PC-9 (cell line): ENCODE data around the gene EBLN2. TPM values are rescaled to one million over a fixed set of nuclear protein-coding genes. Genes with fewer than 3 reads are reported as not detected.

Experiments used
- BruUV-seq: library from RNA; stranded (reverse); fragments of 400-500 nt; replicated peaks from 2 replicates; lab custom pipeline; 2021; lab: Mats Ljungman, UMichigan
- CTCF ChIA-PET: fragments of 300-600 bp; sonication (Branson Sonifier 250); formaldehyde crosslinking; loops from one replicate; lab custom pipeline; 2022; ENCODE audit warnings: antibody characterized with exemption; lab: Charles Lee
- POLR2A ChIA-PET: fragments of 300-600 bp; sonication (Branson Sonifier 250); formaldehyde crosslinking; loops from one replicate; lab custom pipeline; 2022; ENCODE audit warnings: antibody characterized with exemption; ENCODE audit not compliant: unreplicated experiment; lab: Charles Lee
- DNase-seq, 2 experiments: peaks; one replicate each; pipeline versions ENCODE4 v3.0.0 to v3.0.0-alpha.2; 2015 to 2022; ENCODE audit warnings: mixed read lengths in 1 of 2
- H2AFZ ChIP-seq: fragments of 200-600 bp; sonication (generic); 2 replicates; pipeline ENCODE4 v1.8.1; 2017; ENCODE audit warnings: antibody characterized with exemption
- H3F3A ChIP-seq: fragments of 200-600 bp; sonication (generic); 2 replicates; pipeline ENCODE4 v1.8.1; 2017; ENCODE audit warnings: antibody characterized with exemption, mild to moderate bottlenecking, low read depth; ENCODE audit not compliant: insufficient read depth
- H3K27ac ChIP-seq: fragments of 200-600 bp; sonication (generic); 2 replicates; pipeline ENCODE4 v1.6.1; 2016; ENCODE audit warnings: mixed run types
- H3K27me3 ChIP-seq: fragments of 200-600 bp; sonication (generic); 2 replicates; pipeline ENCODE4 v1.6.1; 2016; ENCODE audit warnings: low read depth, mixed run types; ENCODE audit not compliant: insufficient read depth
- H3K36me3 ChIP-seq: fragments of 200-600 bp; sonication (generic); 2 replicates; pipeline ENCODE4 v1.6.1; 2016; ENCODE audit warnings: low read depth, mixed run types
- H3K4me1 ChIP-seq: fragments of 200-600 bp; sonication (generic); replicated peaks from 2 replicates; pipeline ENCODE4 v1.6.1; 2016; ENCODE audit warnings: mixed run types; ENCODE audit not compliant: insufficient read depth
- H3K4me2 ChIP-seq: fragments of 200-600 bp; sonication (generic); 2 replicates; pipeline ENCODE4 v1.6.1; 2017; ENCODE audit warnings: mixed run types
- H3K4me3 ChIP-seq: fragments of 200-600 bp; sonication (generic); 2 replicates; pipeline ENCODE4 v1.6.1; 2016; ENCODE audit warnings: mixed run types
- H3K79me2 ChIP-seq: fragments of 200-600 bp; sonication (generic); 2 replicates; pipeline ENCODE4 v1.6.1; 2017; ENCODE audit warnings: low read depth, mixed run types
- H3K9me2 ChIP-seq: fragments of 200-600 bp; sonication (generic); 2 replicates; pipeline ENCODE4 v1.8.1; 2017; ENCODE audit warnings: mild to moderate bottlenecking; ENCODE audit not compliant: insufficient read depth
- H3K9me3 ChIP-seq: fragments of 200-600 bp; sonication (generic); 2 replicates; pipeline ENCODE4 v1.8.1; 2016; ENCODE audit warnings: low read depth; ENCODE audit not compliant: insufficient read depth
- H4K20me1 ChIP-seq: fragments of 200-600 bp; sonication (generic); 2 replicates; pipeline ENCODE4 v1.8.1; 2017; ENCODE audit not compliant: insufficient read depth
- EZH2 ChIP-seq: fragments of 200-600 bp; sonication (generic); IDR thresholded peaks from 2 replicates; pipeline ENCODE4 v1.8.0; 2017; ENCODE audit warnings: antibody characterized with exemption, low read depth
- intact Hi-C: fragments of 100-400 bp; cut with micrococcal nuclease; formaldehyde crosslinking; loops from one replicate; pipeline ENCODE4 v1.10.0; 2022; ENCODE audit not compliant: unreplicated experiment
- total RNA-seq: library from RNA; stranded (reverse); gene quantifications from 2 replicates; pipeline ENCODE4 v1.2.3, GENCODE V29; 2021
- TF ChIP-seq, protein P1 (sequence below): fragments of 200-600 bp; sonication (generic); conservative IDR thresholded peaks from 2 replicates; pipeline ENCODE4 v1.6.1; 2017; ENCODE audit warnings: mixed run types, antibody characterized with exemption, mild to moderate bottlenecking, moderate library complexity

The EBLN2 gene
- total RNA-seq, 1 experiment from 2014 or later = 5.5 TPM

DNA sequence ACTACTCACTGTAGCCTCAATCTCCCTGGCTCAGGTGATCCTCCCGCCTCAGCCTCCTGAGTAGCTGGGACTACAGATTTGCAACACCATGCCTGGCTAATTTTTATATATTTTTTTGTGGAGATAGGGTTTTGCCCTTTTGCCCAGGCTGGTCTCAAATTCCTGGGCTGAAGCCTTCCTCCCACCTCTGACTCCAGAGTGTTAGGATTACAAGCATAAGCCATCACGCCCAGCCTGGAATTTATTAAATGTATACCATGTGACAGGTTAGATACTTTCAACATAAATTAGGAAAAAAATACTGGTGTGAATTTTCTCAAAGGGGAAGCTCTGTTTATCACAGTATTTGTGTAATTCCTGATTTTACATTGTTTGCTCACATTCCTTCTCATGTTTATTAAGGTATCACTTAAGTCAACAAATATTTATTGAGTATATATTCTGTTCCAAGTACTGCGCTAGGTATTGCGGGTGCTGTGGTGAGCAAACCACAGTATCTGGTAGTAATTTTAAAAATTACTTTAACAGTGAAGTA lies 40.1 kb upstream of the EBLN2 start:
- H3K4me1 ChIP-seq = peaks cover 22% of the 10 kb centered on the region
- no peak overlapping the region for H3K4me3 ChIP-seq
- H3K27me3 ChIP-seq = no peaks in the 10 kb centered on the region
- H3K27ac ChIP-seq = no peak overlapping the region
- no peak overlapping the region for H3K4me2 ChIP-seq
- no TSS peak for BruUV-seq
- peaks cover 83% of the 10 kb centered on the region for H4K20me1 ChIP-seq
- H3K79me2 ChIP-seq = peaks cover 96% of the 10 kb centered on the region
- POLR2A ChIA-PET = no interaction called here
- no peak overlapping the region for H2AFZ ChIP-seq
- no peaks in the 10 kb centered on the region for H3K36me3 ChIP-seq
- H3K9me3 ChIP-seq = no peaks in the 10 kb centered on the region
- H3K9me2 ChIP-seq = no peaks in the 10 kb centered on the region
- H3F3A ChIP-seq = peaks cover 8% of the 10 kb centered on the region; the same call in 1 of the 2 replicates
- CTCF ChIA-PET = interaction anchor here (0.7 to 0.9 kb wide), 2 partner anchors 10 to 35 kb away, joined by 3 read pairs; no protein-coding TSS in a partner anchor
- DNase-seq = peak in 1 of 2 experiments; percentile 39
- intact Hi-C loops = no loop called here
- TF ChIP-seq EZH2 = no peak
- TF ChIP-seq, protein P1, sequence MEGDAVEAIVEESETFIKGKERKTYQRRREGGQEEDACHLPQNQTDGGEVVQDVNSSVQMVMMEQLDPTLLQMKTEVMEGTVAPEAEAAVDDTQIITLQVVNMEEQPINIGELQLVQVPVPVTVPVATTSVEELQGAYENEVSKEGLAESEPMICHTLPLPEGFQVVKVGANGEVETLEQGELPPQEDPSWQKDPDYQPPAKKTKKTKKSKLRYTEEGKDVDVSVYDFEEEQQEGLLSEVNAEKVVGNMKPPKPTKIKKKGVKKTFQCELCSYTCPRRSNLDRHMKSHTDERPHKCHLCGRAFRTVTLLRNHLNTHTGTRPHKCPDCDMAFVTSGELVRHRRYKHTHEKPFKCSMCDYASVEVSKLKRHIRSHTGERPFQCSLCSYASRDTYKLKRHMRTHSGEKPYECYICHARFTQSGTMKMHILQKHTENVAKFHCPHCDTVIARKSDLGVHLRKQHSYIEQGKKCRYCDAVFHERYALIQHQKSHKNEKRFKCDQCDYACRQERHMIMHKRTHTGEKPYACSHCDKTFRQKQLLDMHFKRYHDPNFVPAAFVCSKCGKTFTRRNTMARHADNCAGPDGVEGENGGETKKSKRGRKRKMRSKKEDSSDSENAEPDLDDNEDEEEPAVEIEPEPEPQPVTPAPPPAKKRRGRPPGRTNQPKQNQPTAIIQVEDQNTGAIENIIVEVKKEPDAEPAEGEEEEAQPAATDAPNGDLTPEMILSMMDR = no peak

GRCh38 chr3:73024836-73025235 lies 36.6 kb upstream of the EBLN2 start:
- POLR2A ChIA-PET = no interaction called here
- DNase-seq = peak; percentile 25 to 52
- Histone ChIP-seq H3K27ac (peak overlapping the region; percentile 29; the same call in 1 of the 2 replicates), H2AFZ (no peak overlapping the region), H3K9me2 (no peaks in the 10 kb centered on the region), H4K20me1 (peaks cover 62% of the 10 kb centered on the region), H3K36me3 (no peaks in the 10 kb centered on the region), H3K9me3 (no peaks in the 10 kb centered on the region), H3K4me1 (peaks cover 32% of the 10 kb centered on the region), H3F3A (peaks cover 11% of the 10 kb centered on the region; the same call in 1 of the 2 replicates), H3K4me3 (no peak overlapping the region), H3K79me2 (peaks cover 95% of the 10 kb centered on the region), H3K4me2 (peak overlapping the region; percentile 49), H3K27me3 (no peaks in the 10 kb centered on the region)
- intact Hi-C loops = no loop called here
- CTCF ChIA-PET = no interaction called here
- TF ChIP-seq, protein P1 = no peak
- TF ChIP-seq EZH2 = no peak
- no TSS peak for BruUV-seq

- ChIA-PET CTCF (no interaction called here), POLR2A (no interaction called here)
- no peak for DNase-seq
- no TSS peak for BruUV-seq
- TF ChIP-seq, protein P1 = no peak
- TF ChIP-seq EZH2 = no peak
- H3K27me3 ChIP-seq = no peaks in the 10 kb centered on the region
- H3K4me2 ChIP-seq = no peak overlapping the region
- H3K9me2 ChIP-seq = no peaks in the 10 kb centered on the region
- intact Hi-C loops = no loop called here
- H4K20me1 ChIP-seq = peaks cover 53% of the 10 kb centered on the region
- no peaks in the 10 kb centered on the region for H3K36me3 ChIP-seq
- no peak overlapping the region for H3K27ac ChIP-seq
- no peak overlapping the region for H3K4me3 ChIP-seq
- no peaks in the 10 kb centered on the region for H3K9me3 ChIP-seq
- no peak overlapping the region for H2AFZ ChIP-seq
- peaks cover 33% of the 10 kb centered on the region for H3K4me1 ChIP-seq
- peaks cover 11% of the 10 kb centered on the region; the same call in 1 of the 2 replicates for H3F3A ChIP-seq
- peaks cover 95% of the 10 kb centered on the region for H3K79me2 ChIP-seq
Measured at GRCh38 chr3:73026111-73026759, 35.2 kb upstream of the EBLN2 start.
